Kidney (tissue), 14 donors: ENCODE data around the gene KIRREL3. TPM values are rescaled to one million over a fixed set of nuclear protein-coding genes. Genes with fewer than 3 reads are reported as not detected.

Source experiments
- DNase-seq, 5 donors: peaks; one replicate each; pipeline ENCODE4 v3.0.0-alpha.2; 2013 to 2020
- FAIRE-seq: peaks from 2 replicates; lab custom pipeline; 2012; peaks lifted over from hg19 to GRCh38; lab: Jason Lieb, UNC
- H3K27ac ChIP-seq, 2 donors: one replicate each; pipeline ENCODE4 v1.7.0; 2013; ENCODE audit warnings: low read depth in 2 of 2, low read length in 2 of 2, inconsistent platforms in 1 of 2
- H3K27me3 ChIP-seq: one replicate; pipeline ENCODE4 v1.7.1; 2013; ENCODE audit warnings: low read length, inconsistent platforms; ENCODE audit not compliant: control insufficient read depth, insufficient read depth
- H3K36me3 ChIP-seq, 3 donors: one replicate each; pipeline versions ENCODE4 v1.7.0 to v1.7.1; 2013; ENCODE audit warnings: low read length in 3 of 3, control low read depth in 1 of 3, inconsistent platforms in 1 of 3; ENCODE audit not compliant: insufficient read depth in 3 of 3, control insufficient read depth in 2 of 3
- H3K4me1 ChIP-seq, 3 donors: one replicate each; pipeline versions ENCODE4 v1.7.0 to v1.7.1; 2013; ENCODE audit warnings: low read length in 3 of 3, inconsistent platforms in 1 of 3, low read depth in 1 of 3; ENCODE audit not compliant: control insufficient read depth in 2 of 3, insufficient read depth in 2 of 3
- H3K4me3 ChIP-seq, 3 donors: one replicate each; pipeline versions ENCODE4 v1.7.0 to v1.8.1; 2013; ENCODE audit warnings: low read length in 3 of 3, control low read depth in 1 of 3, inconsistent platforms in 1 of 3
- H3K9ac ChIP-seq, 3 donors: one replicate each; pipeline versions ENCODE4 v1.7.0 to v1.7.1; 2013; ENCODE audit warnings: low read length in 3 of 3, control low read depth in 1 of 3, inconsistent platforms in 1 of 3
- H3K9me3 ChIP-seq, 3 donors: one replicate each; pipeline versions ENCODE4 v1.7.0 to v1.7.1; 2013; ENCODE audit warnings: low read length in 3 of 3, control low read depth in 1 of 3, inconsistent platforms in 1 of 3; ENCODE audit not compliant: control insufficient read depth in 2 of 3, insufficient read depth in 1 of 3
- intact Hi-C: fragments of 100-400 bp; cut with DNase I; formaldehyde crosslinking; loops from one replicate; pipeline ENCODE4 v1.11.1; 2022
- polyA plus RNA-seq: library from polyadenylated mRNA; stranded (reverse); fragments of 350-450 nt; fragmentation: Illumina TruSeq; extraction: RNeasy Lipid Tissue Mini Kit (QIAGEN cat#74804); gene quantifications from one replicate; pipeline ENCODE4 v1.2.3, GENCODE V29; 2014; ENCODE audit warnings: low read depth, low replicate concordance; ENCODE audit not compliant: insufficient read depth
- total RNA-seq: library from RNA; stranded (reverse); fragmentation: NEBNext Ultra II Directional; extraction: Animal tissue kit (Norgen Biotek cat#: 25700); gene quantifications from one replicate; pipeline ENCODE4 v1.2.1, GENCODE V29; 2021
- TF ChIP-seq, protein P1 (sequence below): IDR thresholded peaks from 3 replicates; pipeline ENCODE4 v1.5.1; 2012; ENCODE audit warnings: mild to moderate bottlenecking, moderate library complexity, borderline replicate concordance; ENCODE audit not compliant: insufficient read depth; ENCODE audit errors: extremely low read depth
- donor health status: control.
- donor health status: control.
- donor health status: control.
- donor health status: control.
- donor health status: control.
- donor health status: DM: yes; HTN: yes; CAD: no.
- donor health status: Normal renal cell carcinoma (clear cell type).

The KIRREL3 gene
- total and polyA plus RNA-seq, 2 donors from 2014 or later, result 0.19 to 0.22 TPM

DNA sequence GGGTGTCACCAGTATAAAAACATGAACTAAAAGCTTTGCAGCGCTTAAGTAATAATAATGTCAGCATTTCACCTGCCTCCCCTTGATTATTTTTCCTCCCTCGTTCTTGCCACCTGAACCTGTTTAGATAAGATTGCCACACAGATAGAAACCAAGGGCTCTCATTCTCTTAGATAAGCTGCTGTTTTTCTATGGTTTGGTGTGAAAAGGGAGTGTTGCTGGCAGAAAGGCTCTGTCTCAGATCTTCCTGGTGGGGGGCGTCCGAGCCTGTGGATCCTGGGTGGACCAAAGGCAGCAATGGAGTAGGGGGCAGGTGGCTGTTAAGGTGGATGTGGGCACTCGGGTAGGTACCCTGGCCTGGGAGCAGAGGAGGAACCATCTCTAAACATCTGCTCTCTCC is 497.6 kb downstream of the KIRREL3 start:
- H3K4me1 ChIP-seq, result no peaks in the 10 kb centered on the region
- no peak overlapping the region for H3K9ac ChIP-seq
- FAIRE-seq (no peak), DNase-seq (no peak)
- H3K9me3 ChIP-seq, result peaks cover 0 to 14% (median 2%) of the 10 kb centered on the region in 3 donors
- H3K36me3 ChIP-seq, result no peaks in the 10 kb centered on the region
- no peak overlapping the region for H3K27ac ChIP-seq
- intact Hi-C loops, result loop anchor here (10.0 kb wide), 1 partner anchor 58 kb away; no protein-coding TSS in a partner anchor
- TF ChIP-seq, protein P1, sequence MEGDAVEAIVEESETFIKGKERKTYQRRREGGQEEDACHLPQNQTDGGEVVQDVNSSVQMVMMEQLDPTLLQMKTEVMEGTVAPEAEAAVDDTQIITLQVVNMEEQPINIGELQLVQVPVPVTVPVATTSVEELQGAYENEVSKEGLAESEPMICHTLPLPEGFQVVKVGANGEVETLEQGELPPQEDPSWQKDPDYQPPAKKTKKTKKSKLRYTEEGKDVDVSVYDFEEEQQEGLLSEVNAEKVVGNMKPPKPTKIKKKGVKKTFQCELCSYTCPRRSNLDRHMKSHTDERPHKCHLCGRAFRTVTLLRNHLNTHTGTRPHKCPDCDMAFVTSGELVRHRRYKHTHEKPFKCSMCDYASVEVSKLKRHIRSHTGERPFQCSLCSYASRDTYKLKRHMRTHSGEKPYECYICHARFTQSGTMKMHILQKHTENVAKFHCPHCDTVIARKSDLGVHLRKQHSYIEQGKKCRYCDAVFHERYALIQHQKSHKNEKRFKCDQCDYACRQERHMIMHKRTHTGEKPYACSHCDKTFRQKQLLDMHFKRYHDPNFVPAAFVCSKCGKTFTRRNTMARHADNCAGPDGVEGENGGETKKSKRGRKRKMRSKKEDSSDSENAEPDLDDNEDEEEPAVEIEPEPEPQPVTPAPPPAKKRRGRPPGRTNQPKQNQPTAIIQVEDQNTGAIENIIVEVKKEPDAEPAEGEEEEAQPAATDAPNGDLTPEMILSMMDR, result no peak
- no peak overlapping the region for H3K4me3 ChIP-seq
- no peaks in the 10 kb centered on the region for H3K27me3 ChIP-seq

DNA sequence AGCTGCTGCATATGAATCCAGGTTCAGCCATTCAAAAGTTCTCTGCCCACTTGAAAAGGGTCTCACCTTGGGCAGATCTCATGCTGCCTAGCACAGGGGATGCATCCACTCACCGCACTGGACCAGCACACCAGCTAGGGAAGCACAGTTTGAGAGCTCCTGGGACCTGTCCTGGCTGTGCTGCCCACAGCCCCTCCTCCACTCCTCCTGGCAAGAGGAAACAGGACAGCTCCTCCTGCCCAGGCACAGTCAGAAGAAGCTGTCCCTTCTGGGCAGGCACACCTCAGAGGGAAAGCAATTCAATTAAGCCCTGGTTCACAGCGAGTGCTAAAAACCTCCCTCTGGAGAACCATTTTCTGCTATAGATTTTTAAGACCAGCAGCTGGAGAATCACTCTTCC is 498.4 kb downstream of the KIRREL3 start:
- intact Hi-C loops, result loop anchor here (10.0 kb wide), 1 partner anchor 57 kb away; no protein-coding TSS in a partner anchor
- TF ChIP-seq, protein P1, result no peak
- H3K9me3 ChIP-seq, result peaks cover 0 to 14% (median 2%) of the 10 kb centered on the region in 3 donors
- no peaks in the 10 kb centered on the region for H3K4me1 ChIP-seq
- no peaks in the 10 kb centered on the region for H3K27me3 ChIP-seq
- H3K9ac ChIP-seq, result no peak overlapping the region
- no peaks in the 10 kb centered on the region for H3K36me3 ChIP-seq
- no peak overlapping the region for H3K27ac ChIP-seq
- no peak overlapping the region for H3K4me3 ChIP-seq
- FAIRE-seq (no peak), DNase-seq (no peak)

DNA sequence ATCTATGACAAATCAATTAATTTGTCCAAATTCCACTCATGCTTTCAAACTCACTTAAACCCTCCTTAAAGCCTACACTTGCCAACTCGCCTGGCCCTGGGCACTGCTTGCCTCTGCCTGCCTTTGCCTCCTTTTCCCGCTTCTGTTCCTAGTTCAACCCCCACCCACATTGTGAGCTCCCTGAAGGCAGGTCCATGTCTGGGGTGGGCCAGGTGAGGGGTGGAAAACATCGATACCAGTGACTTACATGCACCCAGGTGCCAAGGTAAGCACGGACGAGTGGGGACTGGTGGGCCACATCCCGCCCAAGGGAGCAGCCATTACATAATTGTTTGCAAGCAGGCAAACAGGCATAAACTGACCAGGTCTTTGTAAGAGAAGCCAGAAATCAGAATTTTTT is 498.9 kb downstream of the KIRREL3 start:
- no peak overlapping the region for H3K4me3 ChIP-seq
- no peak for FAIRE-seq
- intact Hi-C loops, result loop anchor here (10.0 kb wide), 1 partner anchor 57 kb away; no protein-coding TSS in a partner anchor
- DNase-seq, result no peak
- no peaks in the 10 kb centered on the region for H3K27me3 ChIP-seq
- no peaks in the 10 kb centered on the region for H3K36me3 ChIP-seq
- H3K9me3 ChIP-seq, result peaks cover 0 to 9% (median 2%) of the 10 kb centered on the region in 3 donors
- no peaks in the 10 kb centered on the region for H3K4me1 ChIP-seq
- TF ChIP-seq, protein P1, result no peak
- H3K9ac ChIP-seq, result no peak overlapping the region
- no peak overlapping the region for H3K27ac ChIP-seq

DNA sequence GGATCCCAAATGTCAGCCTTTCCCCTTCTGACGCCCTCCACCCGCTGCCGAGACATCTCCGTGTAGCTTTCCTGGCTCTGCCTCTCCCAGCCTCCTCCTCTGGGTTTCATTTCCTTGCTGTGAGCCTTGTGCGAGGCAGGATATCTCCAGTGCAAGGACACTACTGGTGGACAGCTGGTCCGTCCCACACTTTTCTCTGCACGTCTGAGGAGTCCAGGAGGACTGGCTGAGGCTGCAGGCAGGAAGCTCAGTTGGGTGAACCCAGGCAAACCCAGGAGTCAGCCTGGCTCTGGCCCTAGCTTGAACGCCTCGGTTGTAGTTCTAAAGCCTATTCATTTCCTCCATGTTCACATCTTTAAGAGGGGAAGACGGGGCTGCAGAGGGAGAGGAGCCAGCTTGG is 499.6 kb downstream of the KIRREL3 start:
- Histone ChIP-seq H3K9ac (no peak overlapping the region), H3K4me1 (no peaks in the 10 kb centered on the region), H3K9me3 (peaks cover 0 to 5% (median 2%) of the 10 kb centered on the region in 3 donors), H3K27ac (no peak overlapping the region), H3K36me3 (no peaks in the 10 kb centered on the region), H3K4me3 (no peak overlapping the region), H3K27me3 (no peaks in the 10 kb centered on the region)
- DNase-seq (no peak), FAIRE-seq (no peak)
- TF ChIP-seq, protein P1, result no peak
- intact Hi-C loops, result loop anchor here (10.0 kb wide), 1 partner anchor 56 kb away; no protein-coding TSS in a partner anchor
